Fibroblast of lung (primary cell): ENCODE measurements around the gene PLA2G2A.

Experiments
- EZH2 ChIP-seq: IDR thresholded peaks from 2 replicates; pipeline ENCODE4 v1.5.1; 2012; ENCODE audit warnings: low read length, control low read depth, mild to moderate bottlenecking; ENCODE audit errors: missing control alignments
- TF ChIP-seq, protein P1 (sequence below), 2 donors: IDR thresholded peaks in 1 of 2; conservative IDR thresholded peaks in 1 of 2; 1 replicate in 1 of 2; 2 replicates in 1 of 2; pipeline ENCODE4 v1.5.1; 2011 to 2012; ENCODE audit warnings: low read length in 2 of 2, control low read depth in 1 of 2, inconsistent platforms in 1 of 2, low read depth in 1 of 2, mild to moderate bottlenecking in 1 of 2

GRCh38 chr1:19954059-19954458 is 25.4 kb downstream of the PLA2G2A start:
- TF ChIP-seq, protein P1, sequence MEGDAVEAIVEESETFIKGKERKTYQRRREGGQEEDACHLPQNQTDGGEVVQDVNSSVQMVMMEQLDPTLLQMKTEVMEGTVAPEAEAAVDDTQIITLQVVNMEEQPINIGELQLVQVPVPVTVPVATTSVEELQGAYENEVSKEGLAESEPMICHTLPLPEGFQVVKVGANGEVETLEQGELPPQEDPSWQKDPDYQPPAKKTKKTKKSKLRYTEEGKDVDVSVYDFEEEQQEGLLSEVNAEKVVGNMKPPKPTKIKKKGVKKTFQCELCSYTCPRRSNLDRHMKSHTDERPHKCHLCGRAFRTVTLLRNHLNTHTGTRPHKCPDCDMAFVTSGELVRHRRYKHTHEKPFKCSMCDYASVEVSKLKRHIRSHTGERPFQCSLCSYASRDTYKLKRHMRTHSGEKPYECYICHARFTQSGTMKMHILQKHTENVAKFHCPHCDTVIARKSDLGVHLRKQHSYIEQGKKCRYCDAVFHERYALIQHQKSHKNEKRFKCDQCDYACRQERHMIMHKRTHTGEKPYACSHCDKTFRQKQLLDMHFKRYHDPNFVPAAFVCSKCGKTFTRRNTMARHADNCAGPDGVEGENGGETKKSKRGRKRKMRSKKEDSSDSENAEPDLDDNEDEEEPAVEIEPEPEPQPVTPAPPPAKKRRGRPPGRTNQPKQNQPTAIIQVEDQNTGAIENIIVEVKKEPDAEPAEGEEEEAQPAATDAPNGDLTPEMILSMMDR (conservative IDR thresholded peaks at IDR 0.05 in 1 of 2, IDR thresholded peaks at IDR 0.05 in 1 of 2; ENCODE audit: low read depth in 1 of 2, low read length in 2 of 2): no peak
- no peak for TF ChIP-seq EZH2
